H9 (cell line): ENCODE results near the gene COA1. TPM values are rescaled to one million over a fixed set of nuclear protein-coding genes. Genes with fewer than 3 reads are reported as not detected.

Source experiments
- DNase-seq: peaks from one replicate; pipeline ENCODE4 v3.0.0-alpha.2; 2017
- H2AFZ ChIP-seq: one replicate; pipeline ENCODE4 v1.6.1; 2013; ENCODE audit warnings: mild to moderate bottlenecking, low read length, control low read depth, moderate library complexity
- H2AK5ac ChIP-seq: 2 replicates; pipeline ENCODE4 v1.6.1; 2013; ENCODE audit warnings: low read length, control low read depth, mixed read lengths; ENCODE audit not compliant: insufficient read length
- H2BK120ac ChIP-seq: one replicate; pipeline ENCODE4 v1.6.1; 2013; ENCODE audit warnings: low read depth, mild to moderate bottlenecking, low read length, control low read depth, inconsistent platforms; ENCODE audit not compliant: poor library complexity, severe bottlenecking
- H2BK12ac ChIP-seq: 2 replicates; pipeline ENCODE4 v1.6.1; 2013; ENCODE audit warnings: low read length, control low read depth, mixed read lengths, low read depth; ENCODE audit not compliant: insufficient read length
- H2BK15ac ChIP-seq: 2 replicates; pipeline ENCODE4 v1.6.1; 2013; ENCODE audit warnings: low read depth, low read length, control low read depth
- H2BK20ac ChIP-seq: one replicate; pipeline ENCODE4 v1.6.1; 2013; ENCODE audit warnings: low read depth, mild to moderate bottlenecking, low read length, control low read depth, inconsistent platforms; ENCODE audit not compliant: poor library complexity, severe bottlenecking
- H2BK5ac ChIP-seq: 2 replicates; pipeline ENCODE4 v1.6.1; 2013; ENCODE audit warnings: low read length, control low read depth, mixed read lengths; ENCODE audit not compliant: insufficient read length
- H3K14ac ChIP-seq: 2 replicates; pipeline ENCODE4 v1.6.1; 2013; ENCODE audit warnings: low read length, control low read depth; ENCODE audit not compliant: insufficient read depth
- H3K18ac ChIP-seq: 2 replicates; pipeline ENCODE4 v1.6.1; 2013; ENCODE audit warnings: low read depth, mild to moderate bottlenecking, mixed read lengths, low read length, control low read depth; ENCODE audit not compliant: insufficient read length
- H3K23ac ChIP-seq: 2 replicates; pipeline ENCODE4 v1.6.1; 2013; ENCODE audit warnings: low read length, control low read depth, mixed read lengths, low read depth; ENCODE audit not compliant: insufficient read length
- H3K23me2 ChIP-seq: 2 replicates; pipeline ENCODE4 v1.6.1; 2013; ENCODE audit warnings: low read depth, mild to moderate bottlenecking, mixed read lengths, low read length, control low read depth; ENCODE audit not compliant: insufficient read length, poor library complexity, severe bottlenecking
- H3K27ac ChIP-seq: 2 replicates; pipeline ENCODE4 v1.5.1; 2013; ENCODE audit warnings: low read length, control low read depth, mixed read lengths, low read depth; ENCODE audit not compliant: insufficient read length
- H3K27me3 ChIP-seq: 2 replicates; pipeline ENCODE4 v1.6.1; 2013; ENCODE audit warnings: low read length, control low read depth, inconsistent platforms; ENCODE audit not compliant: insufficient read depth
- H3K4ac ChIP-seq: 2 replicates; pipeline ENCODE4 v1.6.1; 2013; ENCODE audit warnings: low read depth, mild to moderate bottlenecking, control low read depth, inconsistent platforms, low read length, moderate library complexity
- H3K4me1 ChIP-seq: 2 replicates; pipeline ENCODE4 v1.6.1; 2013; ENCODE audit warnings: low read length, control low read depth, inconsistent platforms; ENCODE audit not compliant: insufficient read depth
- H3K4me2 ChIP-seq: 2 replicates; pipeline ENCODE4 v1.6.1; 2013; ENCODE audit warnings: low read length, control low read depth, mixed read lengths; ENCODE audit not compliant: insufficient read length, insufficient read depth
- H3K56ac ChIP-seq: 2 replicates; pipeline ENCODE4 v1.6.1; 2013; ENCODE audit warnings: low read depth, mild to moderate bottlenecking, mixed read lengths, low read length, control low read depth; ENCODE audit not compliant: insufficient read length
- H3K79me1 ChIP-seq: 2 replicates; pipeline ENCODE4 v1.6.1; 2013; ENCODE audit warnings: low read depth, mild to moderate bottlenecking, moderate library complexity, low read length, control low read depth, inconsistent platforms; ENCODE audit not compliant: insufficient read depth, poor library complexity, severe bottlenecking
- H3K79me2 ChIP-seq: 2 replicates; pipeline ENCODE4 v1.6.1; 2013; ENCODE audit warnings: low read length, control low read depth, inconsistent platforms; ENCODE audit not compliant: insufficient read depth
- H3K9ac ChIP-seq: 2 replicates; pipeline ENCODE4 v1.6.1; 2013; ENCODE audit warnings: low read length, control low read depth, mixed read lengths; ENCODE audit not compliant: insufficient read length; ENCODE audit errors: extremely low read depth
- H3K9me3 ChIP-seq: one replicate; pipeline ENCODE4 v1.6.1; 2013; ENCODE audit warnings: low read depth, low read length, inconsistent platforms; ENCODE audit not compliant: control insufficient read depth
- H3T11ph ChIP-seq: one replicate; pipeline ENCODE4 v1.6.1; 2013; ENCODE audit warnings: mild to moderate bottlenecking, low read length, control low read depth, inconsistent platforms
- H4K20me1 ChIP-seq: one replicate; pipeline ENCODE4 v1.6.1; 2013; ENCODE audit not compliant: control insufficient read depth, insufficient read length, insufficient read depth
- H4K5ac ChIP-seq: 2 replicates; pipeline ENCODE4 v1.6.1; 2013; ENCODE audit warnings: low read depth, mild to moderate bottlenecking, mixed read lengths, low read length, control low read depth; ENCODE audit not compliant: insufficient read length
- H4K8ac ChIP-seq: replicated peaks from 2 replicates; pipeline ENCODE4 v1.6.1; 2013; ENCODE audit warnings: low read length, control low read depth, mixed read lengths, low read depth; ENCODE audit not compliant: insufficient read length
- H4K91ac ChIP-seq: 2 replicates; pipeline ENCODE4 v1.6.1; 2013; ENCODE audit warnings: low read depth, mild to moderate bottlenecking, moderate library complexity, mixed read lengths, low read length, control low read depth; ENCODE audit not compliant: insufficient read length
- H3K27ac Mint-ChIP-seq, 3 experiments: 2 replicates in 2 of 3; 3 replicates in 1 of 3; pipeline ENCODE4 v1.8.0; 2020 to 2021; ENCODE audit warnings: mixed read lengths in 3 of 3, mild to moderate bottlenecking in 1 of 3, moderate library complexity in 1 of 3
- H3K27me3 Mint-ChIP-seq: 2 replicates; pipeline ENCODE4 v1.8.0; 2021; ENCODE audit warnings: low read depth, mild to moderate bottlenecking, moderate library complexity, mixed read lengths
- H3K36me3 Mint-ChIP-seq, 3 experiments: 2 replicates in 2 of 3; 3 replicates in 1 of 3; pipeline ENCODE4 v1.8.0; 2020 to 2021; ENCODE audit warnings: low read depth in 3 of 3, mixed read lengths in 3 of 3; ENCODE audit not compliant: insufficient read depth in 1 of 3
- H3K4me1 Mint-ChIP-seq, 2 experiments: 2 replicates each; pipeline ENCODE4 v1.8.0; 2020; ENCODE audit warnings: mixed read lengths in 2 of 2
- H3K4me3 Mint-ChIP-seq, 2 experiments: 2 replicates in 1 of 2; 3 replicates in 1 of 2; pipeline ENCODE4 v1.8.0; 2020 to 2021; ENCODE audit warnings: mild to moderate bottlenecking in 2 of 2, mixed read lengths in 2 of 2, moderate library complexity in 1 of 2
- H3K9me3 Mint-ChIP-seq, 2 experiments: 2 replicates in 1 of 2; 3 replicates in 1 of 2; pipeline ENCODE4 v1.8.0; 2020; ENCODE audit warnings: mild to moderate bottlenecking in 2 of 2, mixed read lengths in 2 of 2, moderate library complexity in 1 of 2
- CTCF ChIP-seq: fragments of 200-600 bp; sonication (generic); conservative IDR thresholded peaks from 3 replicates; pipeline ENCODE4 v1.8.0; 2021; ENCODE audit warnings: antibody characterized with exemption, mild to moderate bottlenecking
- WGBS: extraction: QIAGEN DNeasy Blood & Tissue Kit; methylation state at CpG from one replicate; pipeline ENCODE4 v1.1.7; 2013; ENCODE audit warnings: missing lambda C conversion rate, low lambda C conversion rate, mixed read lengths; ENCODE audit not compliant: insufficient read length; ENCODE audit errors: extremely low coverage; 5-methylcytosine and 5-hydroxymethylcytosine counted together
- total RNA-seq: library from RNA; stranded (reverse); gene quantifications from 2 replicates; pipeline ENCODE4 v1.2.1, GENCODE V29; 2021

Gene COA1
- total RNA-seq, 1 experiment from 2014 or later: 138 TPM

DNA sequence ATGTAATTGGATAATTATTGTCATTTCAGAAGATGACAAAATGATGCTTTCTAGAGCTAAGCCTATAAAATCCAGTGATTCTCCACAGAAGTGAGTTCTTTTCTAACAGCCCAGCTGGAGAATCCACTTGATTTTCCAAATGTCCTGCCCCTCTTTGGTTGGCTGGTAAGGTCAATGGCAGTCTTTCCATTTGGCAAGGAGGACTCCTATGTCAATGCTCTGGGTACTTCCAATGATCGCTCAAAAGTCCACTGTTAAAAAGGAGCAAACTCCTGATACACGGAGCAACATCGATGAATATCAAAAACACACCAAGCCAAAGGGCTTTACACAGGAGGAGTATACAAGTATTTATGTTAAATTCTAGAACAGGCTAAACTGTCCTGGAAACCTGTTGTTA lies 88.6 kb downstream of the COA1 start:
- H2BK12ac ChIP-seq: no peak overlapping the region
- no peak for DNase-seq
- Mint-ChIP-seq H3K4me3 (no peak overlapping the region), H3K27ac (no peak overlapping the region), H3K4me1 (peaks cover 7 to 9% of the 10 kb centered on the region in 2 experiments), H3K36me3 (peaks cover 41 to 83% (median 83%) of the 10 kb centered on the region in 3 experiments; a peak in 6 of 7 replicates), H3K9me3 (no peaks in the 10 kb centered on the region), H3K27me3 (no peaks in the 10 kb centered on the region)
- no peaks in the 10 kb centered on the region for H3K79me1 ChIP-seq
- H3K23ac ChIP-seq: no peak overlapping the region
- H3K23me2 ChIP-seq: no peaks in the 10 kb centered on the region
- no peak overlapping the region for H3K18ac ChIP-seq
- no peaks in the 10 kb centered on the region for H3K27me3 ChIP-seq
- H3T11ph ChIP-seq: no peak overlapping the region
- no peak overlapping the region for H4K5ac ChIP-seq
- H2AK5ac ChIP-seq: no peak overlapping the region
- H4K20me1 ChIP-seq: no peaks in the 10 kb centered on the region
- H3K9me3 ChIP-seq: no peaks in the 10 kb centered on the region
- no peak for TF ChIP-seq CTCF
- H4K8ac ChIP-seq: no peak overlapping the region
- no peaks in the 10 kb centered on the region for H3K79me2 ChIP-seq
- H3K27ac ChIP-seq: no peak overlapping the region
- H2AFZ ChIP-seq: no peak overlapping the region
- H2BK15ac ChIP-seq: no peak overlapping the region
- H4K91ac ChIP-seq: no peak overlapping the region
- no peak overlapping the region for H2BK120ac ChIP-seq
- no peak overlapping the region for H3K56ac ChIP-seq
- H2BK20ac ChIP-seq: no peak overlapping the region
- H3K4me2 ChIP-seq: no peak overlapping the region
- no peak overlapping the region for H2BK5ac ChIP-seq
- H3K4me1 ChIP-seq: no peaks in the 10 kb centered on the region
- no peak overlapping the region for H3K14ac ChIP-seq
- no CpG with 5 or more reads among the region's 3 CpGs for WGBS
- no peak overlapping the region for H3K9ac ChIP-seq
- H3K4ac ChIP-seq: no peak overlapping the region
